Body of pancreas (tissue), 4 donors: ENCODE measurements around the gene ULK3.

Experiments used
- CTCF ChIP-seq, 7 experiments: fragments of 450-650 bp in 4 of 7; fragments of 200-600 bp in 3 of 7; sonication (generic) in 3 of 7; IDR thresholded peaks; one replicate each; pipeline ENCODE4 v1.5.1; 2016 to 2019; ENCODE audit warnings: antibody characterized with exemption in 7 of 7
- POLR2A ChIP-seq, 3 donors: fragments of 450-650 bp; IDR thresholded peaks; one replicate each; pipeline ENCODE4 v1.6.1; 2016; ENCODE audit warnings: antibody characterized with exemption in 3 of 3, mild to moderate bottlenecking in 2 of 3

- no peak for TF ChIP-seq CTCF (IDR thresholded peaks at IDR 0.05)
- TF ChIP-seq POLR2A (IDR thresholded peaks at IDR 0.05), result no peak
These were observed 16.0 kb downstream of the ULK3 start for GRCh38 chr15:74826921-74827320.
